ENCODE results near the gene CER1.

GRCh38 chr9:14710804-14711203 lies 11.7 kb downstream of the CER1 start:
- TF ChIP-seq, protein P1, sequence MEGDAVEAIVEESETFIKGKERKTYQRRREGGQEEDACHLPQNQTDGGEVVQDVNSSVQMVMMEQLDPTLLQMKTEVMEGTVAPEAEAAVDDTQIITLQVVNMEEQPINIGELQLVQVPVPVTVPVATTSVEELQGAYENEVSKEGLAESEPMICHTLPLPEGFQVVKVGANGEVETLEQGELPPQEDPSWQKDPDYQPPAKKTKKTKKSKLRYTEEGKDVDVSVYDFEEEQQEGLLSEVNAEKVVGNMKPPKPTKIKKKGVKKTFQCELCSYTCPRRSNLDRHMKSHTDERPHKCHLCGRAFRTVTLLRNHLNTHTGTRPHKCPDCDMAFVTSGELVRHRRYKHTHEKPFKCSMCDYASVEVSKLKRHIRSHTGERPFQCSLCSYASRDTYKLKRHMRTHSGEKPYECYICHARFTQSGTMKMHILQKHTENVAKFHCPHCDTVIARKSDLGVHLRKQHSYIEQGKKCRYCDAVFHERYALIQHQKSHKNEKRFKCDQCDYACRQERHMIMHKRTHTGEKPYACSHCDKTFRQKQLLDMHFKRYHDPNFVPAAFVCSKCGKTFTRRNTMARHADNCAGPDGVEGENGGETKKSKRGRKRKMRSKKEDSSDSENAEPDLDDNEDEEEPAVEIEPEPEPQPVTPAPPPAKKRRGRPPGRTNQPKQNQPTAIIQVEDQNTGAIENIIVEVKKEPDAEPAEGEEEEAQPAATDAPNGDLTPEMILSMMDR (IDR thresholded peaks at IDR 0.05), result no peak
- no peak for TF ChIP-seq POLR2A (IDR thresholded peaks at IDR 0.05)
